Measurements from ENCODE around the gene SPTAN1.

DNA sequence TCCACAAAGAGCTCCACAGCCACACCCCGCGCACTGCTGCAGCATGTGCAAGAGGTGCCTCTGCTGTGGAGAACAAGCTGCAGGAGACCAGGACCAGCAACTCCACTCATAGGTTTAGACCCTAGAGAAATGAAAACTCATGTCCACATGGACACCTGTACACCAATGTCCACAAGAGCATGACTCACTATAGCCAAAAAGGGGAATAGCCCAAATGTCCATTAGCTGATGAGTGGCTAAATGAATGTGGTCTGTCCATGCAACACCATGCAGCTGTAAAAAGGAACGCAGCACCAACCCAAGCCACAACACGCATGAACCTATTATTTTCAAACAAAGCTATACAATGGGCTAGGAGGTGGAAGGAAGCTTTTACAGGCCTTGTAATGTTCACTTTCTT lies 86.2 kb downstream of the SPTAN1 start:
- TF ChIP-seq CTCF (conservative IDR thresholded peaks at IDR 0.05; ENCODE audit: low read depth in 2 of 2) (no peak), EZH2 (IDR thresholded peaks at IDR 0.05; ENCODE audit: low read depth, unreplicated experiment) (no peak), EZH2phosphoT487 (IDR thresholded peaks at IDR 0.05; ENCODE audit: unreplicated experiment) (no peak), STAT1 (IDR thresholded peaks at IDR 0.05; ENCODE audit: unreplicated experiment) (no peak), POLR2AphosphoS5 (IDR thresholded peaks at IDR 0.05; ENCODE audit: low read depth) (no peak), CREB1 (CRISPR knock-in tag; IDR thresholded peaks at IDR 0.05; ENCODE audit: low read depth) (no peak), NANOG (IDR thresholded peaks at IDR 0.05; ENCODE audit: borderline replicate concordance) (no peak), JUNB (IDR thresholded peaks at IDR 0.05; ENCODE audit: unreplicated experiment) (no peak), ZNF331 (CRISPR knock-in tag; IDR thresholded peaks at IDR 0.05; ENCODE audit: low read depth) (no peak), ZNF114 (CRISPR knock-in tag; IDR thresholded peaks at IDR 0.05) (no peak)
- TF ChIP-seq, protein P1, sequence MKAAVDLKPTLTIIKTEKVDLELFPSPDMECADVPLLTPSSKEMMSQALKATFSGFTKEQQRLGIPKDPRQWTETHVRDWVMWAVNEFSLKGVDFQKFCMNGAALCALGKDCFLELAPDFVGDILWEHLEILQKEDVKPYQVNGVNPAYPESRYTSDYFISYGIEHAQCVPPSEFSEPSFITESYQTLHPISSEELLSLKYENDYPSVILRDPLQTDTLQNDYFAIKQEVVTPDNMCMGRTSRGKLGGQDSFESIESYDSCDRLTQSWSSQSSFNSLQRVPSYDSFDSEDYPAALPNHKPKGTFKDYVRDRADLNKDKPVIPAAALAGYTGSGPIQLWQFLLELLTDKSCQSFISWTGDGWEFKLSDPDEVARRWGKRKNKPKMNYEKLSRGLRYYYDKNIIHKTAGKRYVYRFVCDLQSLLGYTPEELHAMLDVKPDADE (IDR thresholded peaks at IDR 0.05), result no peak
- TF ChIP-seq, protein P2, sequence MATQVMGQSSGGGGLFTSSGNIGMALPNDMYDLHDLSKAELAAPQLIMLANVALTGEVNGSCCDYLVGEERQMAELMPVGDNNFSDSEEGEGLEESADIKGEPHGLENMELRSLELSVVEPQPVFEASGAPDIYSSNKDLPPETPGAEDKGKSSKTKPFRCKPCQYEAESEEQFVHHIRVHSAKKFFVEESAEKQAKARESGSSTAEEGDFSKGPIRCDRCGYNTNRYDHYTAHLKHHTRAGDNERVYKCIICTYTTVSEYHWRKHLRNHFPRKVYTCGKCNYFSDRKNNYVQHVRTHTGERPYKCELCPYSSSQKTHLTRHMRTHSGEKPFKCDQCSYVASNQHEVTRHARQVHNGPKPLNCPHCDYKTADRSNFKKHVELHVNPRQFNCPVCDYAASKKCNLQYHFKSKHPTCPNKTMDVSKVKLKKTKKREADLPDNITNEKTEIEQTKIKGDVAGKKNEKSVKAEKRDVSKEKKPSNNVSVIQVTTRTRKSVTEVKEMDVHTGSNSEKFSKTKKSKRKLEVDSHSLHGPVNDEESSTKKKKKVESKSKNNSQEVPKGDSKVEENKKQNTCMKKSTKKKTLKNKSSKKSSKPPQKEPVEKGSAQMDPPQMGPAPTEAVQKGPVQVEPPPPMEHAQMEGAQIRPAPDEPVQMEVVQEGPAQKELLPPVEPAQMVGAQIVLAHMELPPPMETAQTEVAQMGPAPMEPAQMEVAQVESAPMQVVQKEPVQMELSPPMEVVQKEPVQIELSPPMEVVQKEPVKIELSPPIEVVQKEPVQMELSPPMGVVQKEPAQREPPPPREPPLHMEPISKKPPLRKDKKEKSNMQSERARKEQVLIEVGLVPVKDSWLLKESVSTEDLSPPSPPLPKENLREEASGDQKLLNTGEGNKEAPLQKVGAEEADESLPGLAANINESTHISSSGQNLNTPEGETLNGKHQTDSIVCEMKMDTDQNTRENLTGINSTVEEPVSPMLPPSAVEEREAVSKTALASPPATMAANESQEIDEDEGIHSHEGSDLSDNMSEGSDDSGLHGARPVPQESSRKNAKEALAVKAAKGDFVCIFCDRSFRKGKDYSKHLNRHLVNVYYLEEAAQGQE (IDR thresholded peaks at IDR 0.05; ENCODE audit: unreplicated experiment), result no peak
- TF ChIP-seq, protein P3, sequence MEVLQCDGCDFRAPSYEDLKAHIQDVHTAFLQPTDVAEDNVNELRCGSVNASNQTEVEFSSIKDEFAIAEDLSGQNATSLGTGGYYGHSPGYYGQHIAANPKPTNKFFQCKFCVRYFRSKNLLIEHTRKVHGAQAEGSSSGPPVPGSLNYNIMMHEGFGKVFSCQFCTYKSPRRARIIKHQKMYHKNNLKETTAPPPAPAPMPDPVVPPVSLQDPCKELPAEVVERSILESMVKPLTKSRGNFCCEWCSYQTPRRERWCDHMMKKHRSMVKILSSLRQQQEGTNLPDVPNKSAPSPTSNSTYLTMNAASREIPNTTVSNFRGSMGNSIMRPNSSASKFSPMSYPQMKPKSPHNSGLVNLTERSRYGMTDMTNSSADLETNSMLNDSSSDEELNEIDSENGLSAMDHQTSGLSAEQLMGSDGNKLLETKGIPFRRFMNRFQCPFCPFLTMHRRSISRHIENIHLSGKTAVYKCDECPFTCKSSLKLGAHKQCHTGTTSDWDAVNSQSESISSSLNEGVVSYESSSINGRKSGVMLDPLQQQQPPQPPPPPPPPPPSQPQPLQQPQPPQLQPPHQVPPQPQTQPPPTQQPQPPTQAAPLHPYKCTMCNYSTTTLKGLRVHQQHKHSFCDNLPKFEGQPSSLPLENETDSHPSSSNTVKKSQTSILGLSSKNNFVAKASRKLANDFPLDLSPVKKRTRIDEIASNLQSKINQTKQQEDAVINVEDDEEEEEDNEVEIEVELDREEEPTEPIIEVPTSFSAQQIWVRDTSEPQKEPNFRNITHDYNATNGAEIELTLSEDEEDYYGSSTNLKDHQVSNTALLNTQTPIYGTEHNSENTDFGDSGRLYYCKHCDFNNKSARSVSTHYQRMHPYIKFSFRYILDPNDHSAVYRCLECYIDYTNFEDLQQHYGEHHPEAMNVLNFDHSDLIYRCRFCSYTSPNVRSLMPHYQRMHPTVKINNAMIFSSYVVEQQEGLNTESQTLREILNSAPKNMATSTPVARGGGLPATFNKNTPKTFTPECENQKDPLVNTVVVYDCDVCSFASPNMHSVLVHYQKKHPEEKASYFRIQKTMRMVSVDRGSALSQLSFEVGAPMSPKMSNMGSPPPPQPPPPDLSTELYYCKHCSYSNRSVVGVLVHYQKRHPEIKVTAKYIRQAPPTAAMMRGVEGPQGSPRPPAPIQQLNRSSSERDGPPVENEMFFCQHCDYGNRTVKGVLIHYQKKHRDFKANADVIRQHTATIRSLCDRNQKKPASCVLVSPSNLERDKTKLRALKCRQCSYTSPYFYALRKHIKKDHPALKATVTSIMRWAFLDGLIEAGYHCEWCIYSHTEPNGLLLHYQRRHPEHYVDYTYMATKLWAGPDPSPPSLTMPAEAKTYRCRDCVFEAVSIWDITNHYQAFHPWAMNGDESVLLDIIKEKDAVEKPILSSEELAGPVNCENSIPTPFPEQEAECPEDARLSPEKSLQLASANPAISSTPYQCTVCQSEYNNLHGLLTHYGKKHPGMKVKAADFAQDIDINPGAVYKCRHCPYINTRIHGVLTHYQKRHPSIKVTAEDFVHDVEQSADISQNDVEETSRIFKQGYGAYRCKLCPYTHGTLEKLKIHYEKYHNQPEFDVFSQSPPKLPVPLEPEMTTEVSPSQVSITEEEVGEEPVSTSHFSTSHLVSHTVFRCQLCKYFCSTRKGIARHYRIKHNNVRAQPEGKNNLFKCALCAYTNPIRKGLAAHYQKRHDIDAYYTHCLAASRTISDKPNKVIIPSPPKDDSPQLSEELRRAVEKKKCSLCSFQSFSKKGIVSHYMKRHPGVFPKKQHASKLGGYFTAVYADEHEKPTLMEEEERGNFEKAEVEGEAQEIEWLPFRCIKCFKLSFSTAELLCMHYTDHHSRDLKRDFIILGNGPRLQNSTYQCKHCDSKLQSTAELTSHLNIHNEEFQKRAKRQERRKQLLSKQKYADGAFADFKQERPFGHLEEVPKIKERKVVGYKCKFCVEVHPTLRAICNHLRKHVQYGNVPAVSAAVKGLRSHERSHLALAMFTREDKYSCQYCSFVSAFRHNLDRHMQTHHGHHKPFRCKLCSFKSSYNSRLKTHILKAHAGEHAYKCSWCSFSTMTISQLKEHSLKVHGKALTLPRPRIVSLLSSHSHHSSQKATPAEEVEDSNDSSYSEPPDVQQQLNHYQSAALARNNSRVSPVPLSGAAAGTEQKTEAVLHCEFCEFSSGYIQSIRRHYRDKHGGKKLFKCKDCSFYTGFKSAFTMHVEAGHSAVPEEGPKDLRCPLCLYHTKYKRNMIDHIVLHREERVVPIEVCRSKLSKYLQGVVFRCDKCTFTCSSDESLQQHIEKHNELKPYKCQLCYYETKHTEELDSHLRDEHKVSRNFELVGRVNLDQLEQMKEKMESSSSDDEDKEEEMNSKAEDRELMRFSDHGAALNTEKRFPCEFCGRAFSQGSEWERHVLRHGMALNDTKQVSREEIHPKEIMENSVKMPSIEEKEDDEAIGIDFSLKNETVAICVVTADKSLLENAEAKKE (CRISPR knock-in tag; IDR thresholded peaks at IDR 0.05), result no peak
